ENCODE measurements around the gene ZBTB7A. TPM values are rescaled to one million over a fixed set of nuclear protein-coding genes. Genes with fewer than 3 reads are reported as not detected.
"Not testable (repeated sequence)": the region's sequence is repeated elsewhere in the genome, so short reads cannot be mapped to it uniquely, and the experiment has no call there.

The ZBTB7A gene
- total RNA-seq, 1 donor from 2014 or later = 41.8 TPM

DNA sequence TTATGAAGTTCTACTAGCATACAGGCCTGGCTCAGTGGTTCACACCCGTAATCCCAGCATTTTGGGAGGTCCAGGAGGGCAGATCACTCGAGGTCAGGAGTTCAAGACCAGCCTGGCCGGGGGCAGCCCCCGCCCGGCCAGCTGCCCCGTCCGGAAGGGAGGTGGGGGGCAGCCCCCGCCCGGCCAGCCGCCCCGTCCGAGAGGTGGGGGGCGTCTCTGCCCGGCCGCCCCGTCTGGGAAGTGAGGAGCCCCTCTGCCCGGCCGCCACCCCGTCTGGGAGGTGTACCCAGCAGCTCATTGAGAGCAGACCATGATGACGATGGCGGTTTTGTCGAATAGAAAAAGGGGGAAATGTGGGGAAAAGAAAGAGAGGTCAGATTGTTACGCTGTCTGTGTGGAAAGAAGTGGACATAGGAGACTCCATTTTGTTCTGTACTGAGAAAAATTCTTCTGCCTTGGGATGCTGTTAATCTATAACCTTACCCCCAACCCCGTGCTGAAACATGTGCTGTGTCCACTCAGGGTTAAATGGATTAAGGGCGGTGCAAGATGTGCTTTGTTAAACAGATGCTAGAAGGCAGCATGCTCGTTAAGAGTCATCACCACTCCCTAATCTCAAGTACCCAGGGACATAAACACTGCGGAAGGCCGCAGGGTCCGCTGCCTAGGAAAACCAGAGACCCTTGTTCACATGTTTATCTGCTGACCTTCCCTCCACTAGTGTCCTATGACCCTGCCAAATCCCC, 67.9 kb downstream of the ZBTB7A start:
- intact Hi-C loops (cut with micrococcal nuclease) = not testable (repeated sequence)

DNA sequence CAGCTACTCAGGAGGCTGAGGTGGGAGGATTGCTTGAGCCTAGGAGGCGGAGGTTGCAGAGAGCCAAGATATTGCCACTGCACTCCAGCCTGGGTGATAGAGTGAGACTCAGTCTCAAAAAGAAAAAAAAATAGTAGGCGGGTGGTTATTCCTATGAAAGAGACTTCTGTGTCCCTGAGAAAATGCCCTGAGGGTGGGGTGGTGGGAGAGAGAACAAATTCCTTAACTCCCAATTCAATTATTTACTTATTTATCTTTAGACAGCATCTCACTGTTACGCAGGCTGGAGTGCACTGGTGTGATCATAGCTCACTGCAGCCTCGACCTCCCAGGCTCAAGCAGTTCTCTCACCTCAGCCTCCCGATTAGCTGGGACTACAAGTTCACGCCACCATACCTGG, 71.1 kb downstream of the ZBTB7A start:
- intact Hi-C loops (cut with micrococcal nuclease) = no loop called here

Other genes with a start within 250 kb of the ZBTB7A start
- gene ZFR2, start 197.9 kb downstream of the ZBTB7A start, total RNA-seq = 0.25 and 0.32 TPM in 2 replicates
- not detected in 2 replicates for gene ATCAY, start 186.2 kb downstream of the ZBTB7A start, total RNA-seq
- not detected in 2 replicates for gene NMRK2, start 133.8 kb downstream of the ZBTB7A start, total RNA-seq
- 38.1 and 42.6 TPM in 2 replicates for gene DAPK3, start 95.8 kb downstream of the ZBTB7A start, total RNA-seq
- 1,694 and 1,729 TPM in 2 replicates for gene EEF2, start 81.4 kb downstream of the ZBTB7A start, total RNA-seq
- 38.4 and 40.5 TPM in 2 replicates for gene PIAS4, start 59.2 kb downstream of the ZBTB7A start, total RNA-seq
- gene MAP2K2, start 57.2 kb upstream of the ZBTB7A start, total RNA-seq = 144 and 156 TPM in 2 replicates
- not detected in 2 replicates for gene CREB3L3, start 86.7 kb upstream of the ZBTB7A start, total RNA-seq
- gene SIRT6, start 115.7 kb upstream of the ZBTB7A start, total RNA-seq = 49.5 and 49.6 TPM in 2 replicates
- gene ANKRD24, start 115.8 kb upstream of the ZBTB7A start, total RNA-seq = 0.63 and 0.69 TPM in 2 replicates
- 27.2 and 28.1 TPM in 2 replicates for gene EBI3, start 162.6 kb upstream of the ZBTB7A start, total RNA-seq
- 31.3 and 34.3 TPM in 2 replicates for gene YJU2, start 180.2 kb upstream of the ZBTB7A start, total RNA-seq
- gene SHD, start 212.4 kb upstream of the ZBTB7A start, total RNA-seq = not detected in 2 replicates
- 33.2 and 34.6 TPM in 2 replicates for gene TMIGD2, start 235.5 kb upstream of the ZBTB7A start, total RNA-seq
- 22.0 and 24.2 TPM in 2 replicates for gene FSD1, start 237.7 kb upstream of the ZBTB7A start, total RNA-seq

Data from T-helper 1 cell treated with Interleukin-12 subunit alpha and Interleukin-12 subunit beta and Interleukin-4 antibody, amounts not matched to agents 30 ng/mL and 1 ng/mL, for 36 hours (primary cell).